NT2/D1 (cell line): Measurements from ENCODE around the gene PAK5.

ENCODE experiments used
- DNase-seq: peaks from one replicate; pipeline ENCODE4 v3.0.0-alpha.2; 2011; ENCODE audit warnings: low read depth, low spot score
- H3K27me3 ChIP-seq: 2 replicates; pipeline ENCODE4 v1.6.0; 2011; ENCODE audit warnings: mild to moderate bottlenecking; ENCODE audit not compliant: insufficient read length, insufficient read depth
- H3K36me3 ChIP-seq: 2 replicates; pipeline ENCODE4 v1.6.1; 2011; ENCODE audit warnings: mild to moderate bottlenecking, low read length, mixed read lengths; ENCODE audit not compliant: insufficient read depth, insufficient read length
- H3K4me1 ChIP-seq: 2 replicates; pipeline ENCODE4 v1.5.1; 2011; ENCODE audit not compliant: insufficient read depth, insufficient read length
- H3K4me3 ChIP-seq: 2 replicates; pipeline ENCODE4 v1.5.1; 2011; ENCODE audit warnings: low read depth; ENCODE audit not compliant: insufficient read length
- H3K9ac ChIP-seq: 2 replicates; pipeline ENCODE4 v1.6.0; 2011; ENCODE audit warnings: low read depth; ENCODE audit not compliant: insufficient read length
- H3K9me3 ChIP-seq: 2 replicates; pipeline ENCODE4 v1.5.1; 2011; ENCODE audit warnings: mild to moderate bottlenecking, low read length; ENCODE audit not compliant: insufficient read depth
- SUZ12 ChIP-seq: IDR thresholded peaks from 2 replicates; pipeline ENCODE4 v1.6.1; 2011; ENCODE audit not compliant: insufficient read length, insufficient read depth; ENCODE audit errors: extremely low read depth
- YY1 ChIP-seq: IDR thresholded peaks from 2 replicates; pipeline ENCODE4 v1.6.1; 2011; ENCODE audit not compliant: insufficient read length, insufficient read depth
- ZNF274 ChIP-seq: IDR thresholded peaks from 2 replicates; pipeline ENCODE4 v1.6.1; 2011; ENCODE audit warnings: mild to moderate bottlenecking, low read depth, low read length

PAK5 gene

GRCh38 chr20:9634327-9634726 lies 204.5 kb downstream of the PAK5 start:
- Histone ChIP-seq H3K9ac (no peak overlapping the region), H3K36me3 (no peaks in the 10 kb centered on the region), H3K27me3 (no peaks in the 10 kb centered on the region), H3K9me3 (no peaks in the 10 kb centered on the region), H3K4me1 (no peaks in the 10 kb centered on the region), H3K4me3 (no peak overlapping the region)
- DNase-seq = no peak
- no peak for TF ChIP-seq YY1
- TF ChIP-seq ZNF274 = no peak
- no peak for TF ChIP-seq SUZ12

DNA sequence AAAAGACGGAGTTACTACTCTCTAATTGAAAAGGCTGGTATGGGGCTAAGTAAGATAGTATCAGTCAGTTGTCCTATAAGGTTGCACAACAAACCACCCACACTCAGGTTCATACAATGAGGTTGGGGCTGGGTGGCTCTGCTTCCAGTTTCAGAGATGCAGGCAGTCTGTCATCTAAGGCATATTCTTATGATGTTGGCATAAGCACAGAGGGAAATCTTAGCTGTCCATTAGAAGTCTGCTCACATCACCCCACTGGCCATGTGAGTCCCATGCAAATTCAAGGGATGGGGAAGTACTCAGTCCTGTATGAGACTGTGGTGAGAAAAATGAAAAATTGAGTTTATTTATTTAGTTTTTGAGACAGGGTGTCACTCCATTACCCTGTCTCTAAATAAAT lies 205.9 kb downstream of the PAK5 start:
- TF ChIP-seq YY1 = no peak
- TF ChIP-seq ZNF274 = no peak
- no peak for TF ChIP-seq SUZ12
- Histone ChIP-seq H3K4me3 (no peak overlapping the region), H3K36me3 (no peaks in the 10 kb centered on the region), H3K27me3 (no peaks in the 10 kb centered on the region), H3K4me1 (no peaks in the 10 kb centered on the region), H3K9me3 (no peaks in the 10 kb centered on the region), H3K9ac (no peak overlapping the region)
- no peak for DNase-seq

GRCh38 chr20:9632265-9632664 lies 206.6 kb downstream of the PAK5 start:
- no peaks in the 10 kb centered on the region for H3K4me1 ChIP-seq
- no peak for TF ChIP-seq YY1
- no peak for TF ChIP-seq SUZ12
- no peak for TF ChIP-seq ZNF274
- no peak for DNase-seq
- H3K9ac ChIP-seq = no peak overlapping the region
- H3K9me3 ChIP-seq = no peaks in the 10 kb centered on the region
- no peak overlapping the region for H3K4me3 ChIP-seq
- H3K36me3 ChIP-seq = no peaks in the 10 kb centered on the region
- H3K27me3 ChIP-seq = no peaks in the 10 kb centered on the region

- TF ChIP-seq ZNF274 (no peak), YY1 (no peak), SUZ12 (no peak)
- H3K27me3 ChIP-seq = no peaks in the 10 kb centered on the region
- no peaks in the 10 kb centered on the region for H3K36me3 ChIP-seq
- H3K9me3 ChIP-seq = no peaks in the 10 kb centered on the region
- no peak overlapping the region for H3K9ac ChIP-seq
- no peaks in the 10 kb centered on the region for H3K4me1 ChIP-seq
- no peak for DNase-seq
- H3K4me3 ChIP-seq = no peak overlapping the region
Observed at GRCh38 chr20:9630554-9630953, 208.3 kb downstream of the PAK5 start.

DNA sequence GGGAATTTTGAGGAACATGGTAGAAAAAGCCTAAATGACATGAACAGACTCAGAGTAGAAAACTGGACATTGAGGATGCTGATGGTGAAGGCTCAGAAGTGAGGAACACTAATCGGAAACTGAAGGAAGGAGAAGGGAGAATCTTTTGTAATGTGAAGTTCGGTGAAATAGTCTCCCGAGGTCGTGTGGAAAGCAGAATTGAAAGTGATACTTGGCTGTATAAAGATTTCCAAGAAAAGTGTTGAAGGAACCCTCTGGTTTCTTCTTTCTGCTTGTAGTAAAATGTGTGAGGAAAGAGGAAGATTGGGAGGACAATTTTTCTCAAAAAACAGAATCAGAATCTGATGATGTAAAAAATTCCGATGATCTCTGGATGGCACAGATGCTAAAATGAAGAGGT lies 209.0 kb downstream of the PAK5 start:
- no peak for TF ChIP-seq SUZ12
- TF ChIP-seq YY1 = no peak
- no peak for TF ChIP-seq ZNF274
- no peak overlapping the region for H3K9ac ChIP-seq
- no peaks in the 10 kb centered on the region for H3K4me1 ChIP-seq
- no peaks in the 10 kb centered on the region for H3K9me3 ChIP-seq
- no peak overlapping the region for H3K4me3 ChIP-seq
- no peaks in the 10 kb centered on the region for H3K27me3 ChIP-seq
- H3K36me3 ChIP-seq = no peaks in the 10 kb centered on the region
- no peak for DNase-seq

- H3K27me3 ChIP-seq = no peaks in the 10 kb centered on the region
- 0 out of 2 replicates have a peak, but pooled peaks cover 3% of the 10 kb centered on the region for H3K9me3 ChIP-seq
Observed at GRCh38 chr20:9628589-9628988, 210.3 kb downstream of the PAK5 start.

DNA sequence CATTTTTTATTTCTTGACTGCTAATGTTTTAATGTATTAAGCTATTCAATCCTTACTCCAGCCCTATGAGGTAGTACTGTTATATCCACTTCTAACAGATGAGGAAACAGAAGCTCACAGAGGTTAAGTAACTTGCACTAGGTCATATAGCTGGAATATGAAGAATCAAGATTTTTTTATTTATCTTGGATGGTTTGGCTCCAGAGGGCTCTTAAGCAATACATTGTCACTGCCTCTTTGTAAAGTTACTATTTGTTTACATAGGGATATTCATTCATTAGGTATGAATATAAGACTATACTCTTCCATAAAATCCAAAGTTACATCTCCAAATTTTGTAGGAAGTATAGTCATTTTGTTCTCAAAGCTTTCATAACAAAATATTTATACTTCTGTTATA lies 210.7 kb downstream of the PAK5 start:
- DNase-seq = no peak
- no peaks in the 10 kb centered on the region for H3K36me3 ChIP-seq
- no peaks in the 10 kb centered on the region for H3K27me3 ChIP-seq
- no peak overlapping the region for H3K4me3 ChIP-seq
- no peaks in the 10 kb centered on the region for H3K4me1 ChIP-seq
- TF ChIP-seq ZNF274 = no peak
- no peak for TF ChIP-seq YY1
- TF ChIP-seq SUZ12 = no peak
- no peak overlapping the region for H3K9ac ChIP-seq
- 0 out of 2 replicates have a peak, but pooled peaks cover 7% of the 10 kb centered on the region for H3K9me3 ChIP-seq

More at GRCh38 chr20:9628589-9628988, 210.3 kb downstream of the PAK5 start:
- TF ChIP-seq SUZ12 (no peak), ZNF274 (no peak), YY1 (no peak)
- DNase-seq = no peak
- no peaks in the 10 kb centered on the region for H3K4me1 ChIP-seq
- H3K36me3 ChIP-seq = no peaks in the 10 kb centered on the region
- H3K9ac ChIP-seq = no peak overlapping the region
- H3K4me3 ChIP-seq = no peak overlapping the region

DNA sequence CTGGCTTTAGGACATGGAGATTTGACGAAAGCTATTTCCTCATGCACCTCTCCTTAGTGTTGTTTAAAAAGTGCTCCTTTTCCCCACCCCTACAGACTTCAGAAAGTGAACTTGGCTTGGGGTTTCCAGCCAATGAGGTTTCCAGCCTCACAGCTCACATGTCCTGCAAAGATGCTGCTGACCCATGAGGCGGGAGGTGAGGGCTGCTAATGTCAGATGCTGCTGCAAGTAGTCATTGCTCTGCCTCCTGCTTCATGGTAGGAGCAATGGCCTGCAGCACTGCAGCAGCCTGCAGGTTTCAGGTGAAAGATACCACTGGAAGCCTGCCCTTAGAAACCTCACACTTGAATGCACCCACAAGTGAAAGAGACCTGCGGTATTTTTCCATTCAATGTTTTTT lies 211.7 kb downstream of the PAK5 start:
- no peak for DNase-seq

More for the DNA sequence above, 211.7 kb downstream of the PAK5 start:
- Histone ChIP-seq H3K36me3 (no peaks in the 10 kb centered on the region), H3K4me3 (no peak overlapping the region), H3K27me3 (no peaks in the 10 kb centered on the region), H3K9ac (no peak overlapping the region), H3K9me3 (0 out of 2 replicates have a peak, but pooled peaks cover 9% of the 10 kb centered on the region), H3K4me1 (no peaks in the 10 kb centered on the region)
- no peak for TF ChIP-seq YY1
- TF ChIP-seq SUZ12 = no peak
- no peak for TF ChIP-seq ZNF274
